Measurements from ENCODE around the gene CFAP90.

The CFAP90 gene, protein sequence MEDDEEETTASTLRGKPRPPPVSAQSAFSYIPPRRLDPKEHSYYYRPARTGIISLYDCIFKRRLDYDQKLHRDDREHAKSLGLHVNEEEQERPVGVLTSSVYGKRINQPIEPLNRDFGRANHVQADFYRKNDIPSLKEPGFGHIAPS

DNA sequence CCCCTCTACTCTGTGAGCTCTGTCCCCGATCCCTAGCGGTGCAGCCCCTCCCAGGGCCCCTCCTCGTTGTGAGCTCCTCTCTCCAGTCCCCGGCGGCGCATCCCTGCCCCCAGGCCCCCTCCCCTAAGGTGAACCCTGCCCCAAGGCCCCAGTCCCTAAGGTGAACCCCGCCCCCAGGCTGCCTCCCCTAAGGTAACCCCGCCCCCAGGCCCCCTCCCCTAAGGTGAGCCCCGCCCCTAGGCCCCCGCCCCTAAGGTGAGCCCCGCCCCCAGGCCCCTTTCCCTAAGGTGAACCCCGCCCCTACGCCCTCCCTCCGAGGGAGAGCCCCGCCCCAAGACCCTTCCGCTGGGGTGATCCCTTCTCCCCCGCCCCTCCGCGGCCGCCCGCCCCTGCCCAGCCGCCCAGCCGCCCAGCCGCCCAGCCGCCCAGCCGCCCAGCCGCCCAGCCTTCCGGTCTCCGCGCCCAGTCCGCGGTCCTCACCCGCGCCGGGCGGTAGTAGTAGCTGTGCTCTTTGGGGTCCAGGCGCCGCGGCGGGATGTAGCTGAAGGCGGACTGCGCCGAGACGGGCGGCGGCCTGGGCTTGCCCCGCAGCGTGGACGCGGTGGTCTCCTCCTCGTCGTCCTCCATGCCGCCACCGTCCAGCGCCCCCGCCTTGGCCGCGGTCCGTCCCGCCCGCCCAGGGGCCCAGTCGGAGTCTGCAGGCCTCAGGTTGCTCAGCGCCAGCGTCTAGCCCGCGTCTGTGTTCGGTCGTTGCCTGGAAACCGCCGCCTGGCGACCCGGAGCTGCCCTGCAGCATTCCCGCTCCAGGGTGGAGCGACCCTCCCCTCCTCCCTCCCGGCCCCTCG lies at the start of gene CFAP90:
Gene CFAP90 (minus strand): TSS at position 739 of the 845 bp plus-strand sequence. CDS start 112 bp downstream, at position 627.
- DNase-seq: no peak

DNA sequence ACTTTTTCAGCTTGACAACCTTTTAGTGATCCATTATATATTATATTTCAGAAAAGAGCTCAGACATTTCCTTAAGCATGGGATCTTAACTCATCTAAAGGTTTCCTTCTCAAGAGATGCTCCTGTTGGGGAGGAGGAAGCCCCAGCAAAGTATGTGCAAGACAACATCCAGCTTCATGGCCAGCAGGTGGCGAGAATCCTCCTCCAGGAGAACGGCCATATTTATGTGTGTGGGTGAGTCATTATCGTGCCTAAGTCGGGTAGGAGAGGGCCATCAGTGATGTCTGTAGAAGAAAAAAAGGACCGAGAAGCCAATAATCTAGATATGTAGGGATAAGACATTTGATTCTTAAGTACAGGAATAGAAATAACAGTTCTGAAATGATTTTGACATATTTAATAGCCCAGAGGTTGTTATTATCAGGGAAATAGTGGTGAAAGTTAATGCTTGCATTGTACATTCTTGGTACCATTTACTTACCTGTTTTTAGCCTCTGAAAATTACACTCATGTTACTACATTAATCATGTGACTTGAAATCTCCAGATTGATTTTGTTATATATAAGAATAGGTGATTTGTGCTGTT lies 46.2 kb upstream of the CFAP90 start:
- no peak for DNase-seq

DNA sequence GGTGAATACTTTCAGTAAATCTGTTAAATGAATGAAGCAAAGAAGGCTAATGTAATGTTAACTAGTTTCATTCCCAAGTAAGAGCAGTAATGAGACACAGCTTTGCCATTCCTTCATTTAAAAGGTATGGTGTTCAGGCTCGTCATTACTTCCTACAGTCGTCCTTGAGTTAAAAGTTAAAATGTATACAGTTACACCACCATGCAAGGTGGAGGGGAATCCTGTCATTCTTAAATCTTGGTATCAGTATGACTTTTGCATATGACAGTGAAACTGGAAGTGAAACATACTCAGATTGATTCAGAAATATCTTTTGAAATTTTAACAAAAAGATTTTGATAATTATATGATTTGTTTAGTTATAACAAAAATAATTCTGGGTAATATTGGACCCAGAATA lies 43.9 kb upstream of the CFAP90 start:
- DNase-seq: no peak

DNA sequence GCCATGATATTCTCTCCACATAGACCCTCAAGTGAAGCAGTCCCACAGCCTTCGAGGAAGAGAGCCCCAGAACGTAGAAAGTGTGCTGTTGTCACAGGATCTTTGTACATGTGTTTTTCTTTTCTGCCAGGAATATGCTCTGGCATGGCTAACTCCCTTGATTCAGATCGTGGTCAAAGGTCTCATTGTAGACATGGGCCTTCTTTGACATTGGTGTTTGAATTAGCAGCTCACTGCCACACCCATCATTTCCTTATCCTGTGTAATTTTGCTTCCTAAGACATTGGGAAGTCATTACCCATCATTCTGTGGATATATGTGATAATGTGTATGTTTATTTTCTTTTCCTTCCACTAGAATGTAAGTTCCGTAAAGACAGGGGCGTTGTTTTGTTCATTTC lies 43.5 kb upstream of the CFAP90 start:
- DNase-seq: no peak

DNA sequence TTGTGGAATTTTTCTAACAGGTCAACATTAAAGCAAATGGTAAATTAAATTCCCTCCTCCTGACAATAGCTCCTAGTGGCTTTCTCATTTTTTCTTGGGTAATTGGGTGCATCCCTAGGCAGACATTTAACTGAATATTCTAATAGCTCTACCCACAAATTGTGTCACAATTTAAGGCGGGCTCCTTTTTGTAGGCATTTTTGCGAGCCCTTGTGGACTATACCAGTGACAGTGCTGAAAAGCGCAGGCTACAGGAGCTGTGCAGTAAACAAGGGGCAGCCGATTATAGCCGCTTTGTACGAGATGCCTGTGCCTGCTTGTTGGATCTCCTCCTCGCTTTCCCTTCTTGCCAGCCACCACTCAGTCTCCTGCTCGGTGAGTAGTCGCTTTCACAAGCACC lies 38.0 kb upstream of the CFAP90 start:
- no peak for DNase-seq

DNA sequence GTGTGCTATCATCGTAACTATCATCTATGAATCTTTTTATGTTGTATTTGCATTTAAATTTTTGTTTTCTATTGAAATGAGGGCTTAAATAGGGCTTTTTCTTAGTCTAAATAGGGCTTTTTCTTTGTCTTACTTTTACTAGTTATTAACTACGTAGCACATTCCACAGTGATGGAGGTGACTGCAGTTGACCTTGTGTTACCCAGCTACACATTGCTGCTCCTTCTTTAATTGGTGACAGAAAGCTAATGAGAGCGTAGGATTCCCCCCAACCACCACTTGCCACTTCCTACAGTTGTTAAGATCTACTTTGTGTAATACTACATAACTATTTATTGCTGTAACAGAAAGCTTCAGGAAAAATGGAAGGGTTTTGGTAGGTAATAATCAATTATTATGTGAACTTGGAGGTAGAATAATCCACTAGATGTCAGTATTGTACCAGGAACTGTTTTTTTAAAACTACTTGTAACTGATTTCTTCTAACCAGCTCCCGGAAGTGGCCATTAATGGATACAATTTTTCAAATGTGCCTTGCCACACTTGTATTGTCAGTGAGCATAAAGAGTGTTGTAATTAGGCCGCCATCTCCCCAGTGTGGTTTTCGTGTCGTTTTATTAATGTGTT lies 36.0 kb upstream of the CFAP90 start:
- no peak for DNase-seq

DNA sequence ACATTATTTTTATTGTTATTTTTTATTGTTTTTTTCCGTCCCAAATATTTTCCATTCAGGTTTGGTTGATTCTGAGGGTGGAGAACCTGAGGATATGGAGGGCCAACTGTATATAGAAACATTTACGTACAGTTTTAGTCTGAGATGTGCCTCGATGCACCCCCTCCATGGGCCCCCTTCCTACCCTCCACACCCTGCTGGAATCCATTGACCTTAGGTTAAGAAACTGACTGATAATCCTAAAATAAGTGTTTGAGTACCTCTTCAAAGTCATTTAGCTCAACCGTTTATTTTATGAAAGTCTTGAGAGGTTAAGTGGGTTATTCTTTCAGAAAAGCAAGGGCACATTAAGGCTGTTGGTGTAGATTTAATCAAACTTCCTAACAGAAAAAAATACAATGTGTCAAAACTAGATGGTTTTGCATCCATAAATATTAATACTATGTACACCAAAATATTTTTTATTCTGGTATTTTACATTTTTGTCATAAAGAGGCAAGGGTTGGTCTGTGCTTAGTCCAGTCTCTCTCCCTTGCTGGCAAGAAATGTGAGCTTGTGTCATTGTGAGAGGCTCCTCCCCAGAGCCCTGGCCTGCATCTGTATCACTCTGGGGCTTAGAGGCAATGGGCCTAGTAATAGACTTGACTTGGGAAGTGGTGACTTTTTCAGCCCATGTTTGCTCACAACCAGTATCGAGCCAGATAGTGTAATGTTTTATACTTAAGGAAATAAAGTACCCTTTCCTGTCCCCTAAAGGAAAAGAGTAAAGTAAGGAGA lies 33.7 kb upstream of the CFAP90 start:
- no peak for DNase-seq

DNA sequence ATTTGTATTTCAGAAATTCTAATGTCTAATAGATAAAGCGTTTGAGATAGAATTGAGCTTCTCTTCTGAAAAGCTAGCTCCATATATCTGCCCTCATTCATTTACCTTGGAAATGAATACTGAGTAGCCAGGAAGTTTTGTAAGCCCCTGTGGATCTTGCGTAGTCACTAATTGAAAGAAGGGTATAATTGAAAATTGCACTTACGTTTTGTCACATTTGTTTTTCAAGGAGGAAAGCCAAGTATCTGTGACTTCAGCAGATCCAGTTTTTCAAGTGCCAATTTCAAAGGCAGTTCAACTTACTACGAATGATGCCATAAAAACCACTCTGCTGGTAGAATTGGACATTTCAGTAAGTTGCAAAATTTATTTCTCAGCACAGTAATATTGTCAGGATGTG lies 32.0 kb upstream of the CFAP90 start:
- DNase-seq: no peak

DNA sequence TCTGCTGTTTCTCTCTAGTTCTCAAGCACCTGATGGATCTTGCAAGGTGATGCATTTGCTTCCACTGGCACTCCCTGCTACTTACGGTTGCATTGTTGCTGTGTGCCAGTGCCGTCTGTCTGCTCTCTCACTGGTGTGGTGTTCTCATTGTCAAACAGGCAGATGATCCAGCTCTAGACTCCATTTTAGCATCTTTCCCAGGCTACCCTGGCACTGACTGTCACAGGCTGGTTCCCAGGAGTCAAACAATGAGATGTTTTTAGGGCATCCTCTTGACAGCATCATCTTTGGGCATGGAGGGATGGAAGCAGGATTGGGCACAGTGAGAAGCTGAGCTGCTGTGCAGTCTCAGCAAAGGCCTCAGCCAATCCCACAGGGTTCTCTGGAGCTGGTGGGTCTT lies 30.9 kb upstream of the CFAP90 start:
- no peak for DNase-seq

DNA sequence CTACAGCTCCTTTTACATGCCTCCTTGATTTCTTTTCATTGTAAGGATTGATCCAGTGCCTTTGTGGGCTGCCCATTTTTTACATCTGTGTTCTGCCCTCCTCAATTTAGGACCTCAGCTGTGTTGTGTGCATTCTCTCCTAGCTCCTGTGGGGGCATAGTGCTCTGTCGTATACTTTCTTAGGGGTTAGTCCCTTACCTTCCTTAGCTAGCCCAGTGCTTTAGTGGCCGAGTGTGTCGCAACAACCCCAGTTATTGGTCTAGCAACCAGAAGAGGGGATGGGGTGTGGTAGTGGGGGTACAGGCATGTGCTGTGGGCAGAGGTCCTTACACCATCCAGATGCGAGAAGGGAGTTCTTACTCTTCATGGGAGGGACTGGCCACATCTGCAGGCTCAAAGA lies 30.2 kb upstream of the CFAP90 start:
- DNase-seq: no peak

DNA sequence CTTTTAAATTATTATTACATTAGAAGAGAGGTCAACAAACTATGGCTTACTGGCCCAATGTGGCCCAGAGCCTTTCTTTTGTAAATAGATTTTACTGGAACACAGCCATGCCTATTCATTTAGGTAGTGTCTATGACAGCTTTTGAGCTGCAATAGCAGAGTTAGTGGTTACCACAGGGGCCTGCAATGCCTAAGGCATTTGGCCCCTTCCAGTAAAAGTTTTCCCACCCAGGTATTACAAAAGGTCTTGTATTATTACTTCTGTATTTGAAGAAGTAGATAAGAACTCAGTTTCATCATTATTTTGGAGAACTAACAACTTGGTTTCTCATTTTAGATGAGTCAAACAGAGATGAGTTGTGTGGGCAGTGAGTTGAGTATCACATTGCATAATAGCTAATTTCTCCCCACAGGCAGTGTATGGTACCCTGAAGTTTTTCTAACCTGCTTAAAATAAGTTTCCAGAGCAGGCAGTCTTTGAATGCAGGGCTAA lies 27.5 kb upstream of the CFAP90 start:
- no peak for DNase-seq

DNA sequence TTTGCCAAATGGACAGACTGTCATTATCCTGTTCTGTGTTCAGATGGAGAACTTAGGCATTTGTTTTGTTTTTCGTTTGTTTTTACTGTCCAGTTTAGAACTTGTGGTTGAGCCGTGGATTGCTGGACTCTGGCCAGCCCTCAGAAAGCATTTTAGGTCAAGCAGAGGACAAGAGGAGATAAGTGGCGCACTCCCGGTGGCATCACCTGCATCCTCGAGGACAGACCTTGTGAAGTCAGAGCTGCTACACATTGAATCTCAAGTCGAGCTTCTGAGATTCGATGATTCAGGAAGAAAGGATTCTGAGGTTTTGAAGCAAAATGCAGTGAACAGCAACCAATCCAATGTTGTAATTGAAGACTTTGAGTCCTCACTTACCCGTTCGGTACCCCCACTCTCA lies 26.9 kb upstream of the CFAP90 start:
- DNase-seq: no peak

DNA sequence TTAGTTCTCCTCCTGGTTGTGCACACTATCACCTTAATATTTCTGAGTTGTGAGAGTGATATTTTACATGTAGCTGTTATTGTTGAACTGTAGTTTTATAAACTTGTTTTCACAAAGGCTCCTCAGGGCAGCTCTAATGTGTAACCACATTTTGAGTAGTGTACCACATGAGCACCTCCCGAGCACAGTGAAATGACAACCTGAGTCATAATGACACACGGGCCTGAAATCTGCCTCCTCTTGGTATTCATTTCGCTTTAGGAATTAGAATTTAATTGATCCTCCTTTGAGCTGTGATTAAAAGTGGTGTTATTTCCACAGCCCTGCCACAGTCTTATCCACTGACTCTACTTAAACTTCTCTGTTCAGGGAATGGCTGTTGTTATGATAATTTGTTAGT lies 25.9 kb upstream of the CFAP90 start:
- no peak for DNase-seq

DNA sequence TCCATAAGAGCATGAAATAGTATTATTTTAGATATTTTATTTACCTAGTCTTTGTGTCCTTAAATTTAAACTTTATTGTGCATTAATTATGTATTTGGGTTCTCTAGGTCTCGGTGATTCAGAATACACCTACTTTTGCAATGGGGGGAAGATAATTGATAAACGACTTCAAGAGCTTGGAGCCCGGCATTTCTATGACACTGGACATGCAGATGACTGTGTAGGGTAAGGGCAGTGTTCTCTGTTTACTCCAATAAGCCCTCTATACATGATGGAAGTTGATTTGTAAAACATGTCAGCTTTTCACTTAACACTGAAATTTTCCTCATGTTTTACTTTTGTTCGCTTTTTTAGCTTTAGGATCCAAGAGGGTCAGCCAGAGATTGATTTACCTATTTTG lies 24.2 kb upstream of the CFAP90 start:
- DNase-seq: no peak

DNA sequence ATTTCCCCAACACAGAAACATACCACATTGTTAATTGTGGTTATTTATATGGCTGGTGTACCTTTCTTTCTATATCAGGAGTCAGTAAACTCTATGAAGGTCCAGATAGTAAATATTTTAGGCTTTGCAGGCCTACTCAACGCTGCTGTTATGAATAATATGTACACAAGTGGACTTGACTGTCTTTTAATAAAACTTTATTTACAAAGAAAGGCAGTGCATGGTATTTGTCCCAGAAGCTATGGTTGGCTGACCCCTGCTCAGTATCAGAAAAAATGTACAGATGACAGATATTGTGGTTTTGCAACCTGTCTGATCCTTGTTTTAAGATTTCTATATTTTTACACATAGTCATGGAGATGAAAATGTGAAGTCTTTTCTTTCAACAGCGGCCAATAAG lies 23.7 kb upstream of the CFAP90 start:
- DNase-seq: no peak

DNA sequence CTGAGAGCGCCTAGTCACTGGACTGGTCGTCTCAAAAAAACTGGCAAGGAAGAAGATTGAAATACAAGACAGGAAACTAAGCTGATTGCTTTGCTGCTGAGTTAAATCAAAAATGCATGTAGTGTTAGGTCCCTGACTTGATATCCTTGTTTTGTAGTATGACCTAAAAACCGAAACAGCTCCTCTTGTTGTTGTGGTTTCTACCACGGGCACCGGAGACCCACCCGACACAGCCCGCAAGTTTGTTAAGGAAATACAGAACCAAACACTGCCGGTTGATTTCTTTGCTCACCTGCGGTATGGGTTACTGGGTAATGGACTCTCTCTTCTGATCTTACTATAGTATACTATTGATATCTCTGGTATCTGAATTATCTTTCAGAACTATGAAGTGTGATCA lies 22.3 kb upstream of the CFAP90 start:
- DNase-seq: no peak

DNA sequence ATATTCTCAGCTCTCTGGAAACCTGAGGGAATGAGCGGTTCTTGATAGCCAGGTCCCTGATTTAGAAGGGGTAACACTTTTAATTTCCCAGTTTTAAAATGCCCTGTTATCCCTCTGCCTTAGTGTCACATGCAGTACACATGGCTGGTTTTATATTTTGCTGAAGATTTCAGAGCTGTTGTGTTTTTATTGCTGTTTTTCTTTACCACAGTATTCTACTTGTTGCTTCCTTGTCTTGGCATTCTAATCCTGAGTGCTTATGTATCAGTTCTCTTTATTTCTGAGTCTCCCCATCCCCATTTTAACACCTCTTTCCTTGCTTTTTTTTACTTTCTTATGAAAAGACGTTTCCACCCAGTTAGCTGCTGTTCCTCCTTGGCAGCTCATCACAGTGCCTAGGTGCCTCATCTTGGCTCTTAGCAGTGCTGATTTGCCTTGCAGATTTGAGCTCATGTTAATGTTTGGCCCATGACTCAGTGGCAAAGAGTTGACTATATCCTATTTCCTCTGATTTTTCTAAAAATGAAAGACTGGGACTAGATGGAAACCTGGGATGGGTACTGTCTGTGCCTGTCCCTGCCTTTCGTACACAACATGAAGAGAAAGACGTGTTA lies 21.7 kb upstream of the CFAP90 start:
- DNase-seq: no peak

DNA sequence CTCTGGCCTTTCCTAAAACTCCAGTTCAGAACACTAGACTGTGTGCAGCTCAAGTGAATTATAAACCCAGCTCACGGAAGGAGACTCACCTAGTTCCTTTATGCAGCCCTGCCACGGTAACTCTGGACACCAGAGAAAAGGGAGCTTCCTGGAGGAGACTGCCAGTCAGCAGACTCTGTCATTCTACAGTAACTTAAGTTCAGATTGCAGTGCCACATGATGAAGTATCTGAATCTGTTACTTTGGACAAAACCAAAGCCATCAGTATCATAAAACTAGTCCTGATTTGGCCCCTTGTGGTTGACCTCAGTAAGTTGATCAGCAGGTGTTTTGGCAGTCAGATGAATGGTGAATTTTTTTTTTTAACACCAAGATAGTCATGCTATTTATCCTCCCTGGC lies 20.7 kb upstream of the CFAP90 start:
- DNase-seq: no peak

DNA sequence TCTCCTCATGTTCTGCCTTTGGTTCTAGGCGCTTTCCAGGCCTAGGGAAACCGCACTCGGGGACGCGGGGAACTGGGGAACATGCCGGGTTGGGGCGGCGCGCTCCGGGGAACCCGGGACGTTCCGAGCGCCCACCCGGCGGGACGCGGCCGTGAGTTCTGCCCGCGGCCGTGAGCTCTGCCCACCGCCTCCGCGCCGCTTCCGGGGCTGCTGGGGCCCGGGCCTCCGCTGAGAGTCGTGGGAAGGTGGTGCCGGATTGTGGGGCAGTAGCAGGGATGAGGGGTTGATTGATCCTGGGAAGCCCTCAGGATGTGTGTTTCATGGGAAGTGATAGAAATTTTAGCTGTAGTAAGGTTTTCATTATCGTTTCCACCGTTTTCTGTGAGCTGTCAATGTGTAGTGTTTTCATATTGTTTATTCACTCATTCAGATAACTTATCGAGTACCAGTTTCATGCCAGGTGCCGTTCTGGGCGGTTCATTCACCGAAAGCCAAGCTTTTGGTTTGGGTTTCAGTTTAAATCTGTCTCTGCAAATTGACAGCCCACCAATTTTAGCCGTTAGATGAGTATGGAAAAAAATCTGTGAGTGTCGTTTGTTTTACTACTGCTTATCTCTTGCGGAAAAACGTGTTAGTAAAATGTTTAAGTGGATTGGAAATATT lies 18.7 kb upstream of the CFAP90 start:
- no peak for DNase-seq

DNA sequence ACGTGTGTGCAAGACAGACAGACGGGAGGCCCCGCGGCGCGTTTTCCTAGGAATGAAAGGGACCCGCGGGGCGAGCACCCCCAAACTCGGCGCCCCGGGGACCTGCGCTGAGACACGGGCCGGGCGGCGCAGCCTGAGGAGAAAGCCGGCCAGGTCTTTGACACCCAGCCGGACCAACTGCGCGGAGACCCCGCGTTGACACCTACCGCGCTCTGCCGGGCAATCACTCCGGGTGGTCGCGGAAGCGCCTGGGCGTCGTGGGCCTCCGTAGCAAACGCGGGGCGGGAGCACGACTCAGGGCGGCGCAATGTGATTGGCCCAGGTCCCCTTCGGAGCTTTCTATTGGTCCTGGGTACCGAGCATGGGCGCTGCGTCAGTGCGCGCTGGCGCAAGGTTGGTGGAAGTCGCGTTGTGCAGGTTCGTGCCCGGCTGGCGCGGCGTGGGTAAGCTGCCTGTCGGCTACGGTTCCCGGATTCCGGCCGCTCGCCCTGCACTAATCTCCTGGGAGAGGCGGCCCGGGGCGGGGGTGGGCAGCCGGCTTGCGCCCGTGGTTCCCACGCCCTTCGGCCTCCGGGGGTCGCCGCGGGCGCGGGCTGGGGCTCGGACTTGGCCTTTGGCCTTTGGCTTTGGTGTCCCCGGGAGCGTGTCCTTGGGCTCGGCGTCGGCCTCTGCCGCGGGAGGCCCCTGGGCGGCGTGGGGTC lies 18.0 kb upstream of the CFAP90 start, which contains the start of the genes FASTKD3 and MTRR:
Gene FASTKD3 (minus strand): TSS at position 259 of the 701 bp plus-strand sequence. CDS start 948 bp downstream, outside the sequence.
Gene MTRR (plus strand): TSS at position 376 of the 701 bp plus-strand sequence. CDS start 1,647 bp downstream, outside the sequence.
- peak; percentile 78 for DNase-seq

DNA sequence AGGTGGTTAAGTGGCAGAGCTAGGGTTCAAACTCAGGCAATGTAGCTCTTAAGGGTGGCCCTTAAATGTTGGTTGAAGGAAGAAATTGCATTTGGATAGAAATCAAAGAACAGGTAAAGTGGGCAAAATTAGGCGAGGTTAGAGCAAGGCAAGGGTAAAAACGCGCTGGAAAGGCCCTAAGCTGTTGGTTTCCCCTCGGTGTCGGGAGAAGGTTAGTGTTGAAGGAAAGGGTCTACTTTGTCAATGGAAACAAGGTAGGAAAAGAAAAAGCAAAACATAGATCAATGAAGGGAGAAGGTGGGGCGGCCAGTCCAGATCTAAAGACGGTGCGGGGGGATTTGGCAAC lies 17.5 kb upstream of the CFAP90 start:
- DNase-seq: no peak
